OCI-LY7 (cell line): ENCODE measurements around the gene ENOX2. TPM values are rescaled to one million over a fixed set of nuclear protein-coding genes. Genes with fewer than 3 reads are reported as not detected.
"Not testable (repeated sequence)": the region's sequence is repeated elsewhere in the genome, so short reads cannot be mapped to it uniquely, and the experiment has no call there.

Experiments
- BruUV-seq: library from RNA; stranded (reverse); fragments of 400-500 nt; replicated peaks from 2 replicates; lab custom pipeline; 2021; lab: Mats Ljungman, UMichigan
- CTCF ChIA-PET: fragments of 300-600 bp; sonication (Branson Sonifier 250); formaldehyde crosslinking; loops from one replicate; lab custom pipeline; 2022; ENCODE audit warnings: antibody characterized with exemption; ENCODE audit not compliant: unreplicated experiment; lab: Charles Lee
- POLR2A ChIA-PET: fragments of 300-600 bp; sonication (Branson Sonifier 250); formaldehyde crosslinking; loops from one replicate; lab custom pipeline; 2022; ENCODE audit warnings: antibody characterized with exemption; lab: Charles Lee
- DNase-seq: peaks from one replicate; pipeline ENCODE4 v3.0.0-alpha.2; 2015; ENCODE audit warnings: low spot score
- H2AFZ ChIP-seq: fragments of 200-600 bp; sonication (generic), shearing (Covaris generic); 2 replicates; pipeline ENCODE4 v1.6.1; 2014; ENCODE audit warnings: mild to moderate bottlenecking, antibody characterized with exemption, low read length, moderate library complexity
- H3K27ac ChIP-seq: fragments of 200-600 bp; sonication (generic); 2 replicates; pipeline ENCODE4 v1.5.1; 2014; ENCODE audit warnings: mixed run types, low read depth, mild to moderate bottlenecking, moderate library complexity, low read length, inconsistent platforms; ENCODE audit not compliant: poor library complexity, severe bottlenecking
- H3K36me3 ChIP-seq: fragments of 200-600 bp; sonication (generic); 2 replicates; pipeline ENCODE4 v1.6.1; 2014; ENCODE audit warnings: mild to moderate bottlenecking, antibody characterized with exemption, low read length, moderate library complexity, mixed read lengths; ENCODE audit not compliant: insufficient read depth
- H3K4me1 ChIP-seq: fragments of 200-600 bp; sonication (generic); 2 replicates; pipeline ENCODE4 v1.5.1; 2014; ENCODE audit warnings: mild to moderate bottlenecking, low read length; ENCODE audit not compliant: insufficient read depth, poor library complexity, severe bottlenecking
- H3K4me2 ChIP-seq: fragments of 200-600 bp; sonication (generic); 2 replicates; pipeline ENCODE4 v1.6.1; 2014; ENCODE audit warnings: mild to moderate bottlenecking, low read length
- H3K4me3 ChIP-seq: fragments of 200-600 bp; sonication (generic); 2 replicates; pipeline ENCODE4 v1.5.1; 2014; ENCODE audit warnings: mild to moderate bottlenecking, low read depth, low read length; ENCODE audit not compliant: poor library complexity, severe bottlenecking
- H3K79me2 ChIP-seq: fragments of 200-600 bp; sonication (generic); 2 replicates; pipeline ENCODE4 v1.6.1; 2016; ENCODE audit warnings: low read depth, mild to moderate bottlenecking, low read length, moderate library complexity, mixed read lengths; ENCODE audit not compliant: insufficient read depth
- H3K9me2 ChIP-seq: fragments of 200-600 bp; sonication (generic); 2 replicates; pipeline ENCODE4 v1.6.1; 2016; ENCODE audit warnings: mild to moderate bottlenecking, low read length, mixed read lengths; ENCODE audit not compliant: insufficient read depth
- H3K9me3 ChIP-seq: fragments of 200-600 bp; sonication (generic); 2 replicates; pipeline ENCODE4 v1.6.1; 2014; ENCODE audit warnings: mild to moderate bottlenecking, mixed run types, low read length, mixed read lengths
- H4K20me1 ChIP-seq: fragments of 200-600 bp; sonication (generic); 2 replicates; pipeline ENCODE4 v1.6.1; 2014; ENCODE audit warnings: mild to moderate bottlenecking, antibody characterized with exemption, low read length, moderate library complexity, mixed read lengths; ENCODE audit not compliant: insufficient read depth
- EZH2phosphoT487 ChIP-seq: fragments of 200-600 bp; sonication (generic); IDR thresholded peaks from 2 replicates; pipeline ENCODE4 v1.6.1; 2018; ENCODE audit warnings: low read depth, borderline replicate concordance, mild to moderate bottlenecking, mixed run types, antibody characterized with exemption, low read length, moderate library complexity, mixed read lengths
- intact Hi-C: fragments of 100-400 bp; cut with micrococcal nuclease; formaldehyde crosslinking; loops from one replicate; pipeline ENCODE4 v1.10.0; 2022; ENCODE audit not compliant: unreplicated experiment
- total RNA-seq, 2 experiments: library from RNA; depleted of rRNA in 1 of 2; stranded (reverse); fragments of >200 nt in 1 of 2; shearing (Covaris generic) in 1 of 2; gene quantifications; 2 replicates each; pipeline ENCODE4 v1.2.3, GENCODE V29; 2014 to 2022
- TF ChIP-seq, protein P1 (sequence below): fragments of 200-600 bp; sonication (generic); conservative IDR thresholded peaks from 2 replicates; pipeline ENCODE4 v1.5.1; 2014; ENCODE audit warnings: mild to moderate bottlenecking, antibody characterized with exemption, low read length, moderate library complexity, mixed read lengths

Gene ENOX2
- total RNA-seq, 2 experiments from 2014 or later: 5.0 to 11.9 TPM

DNA sequence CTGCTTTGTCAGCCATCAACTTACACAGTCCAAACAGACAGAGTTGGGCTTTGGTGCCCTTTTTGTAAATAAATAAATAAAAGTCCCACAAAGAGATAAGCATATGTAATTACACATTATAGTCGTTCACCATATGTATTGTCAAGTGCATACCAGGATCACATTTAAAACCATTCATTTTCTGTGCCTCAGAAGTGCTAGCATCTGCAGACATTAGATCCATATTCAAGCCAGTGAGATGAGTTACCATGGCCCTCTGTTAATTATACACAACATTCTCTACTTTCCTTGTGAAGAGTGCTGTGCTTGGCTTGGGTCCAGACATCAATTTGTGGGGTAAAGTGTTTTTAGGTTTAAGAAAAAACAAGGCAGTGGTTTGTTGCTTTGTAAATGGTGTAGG is 76.8 kb downstream of the ENOX2 start:
- BruUV-seq: no TSS peak
- no peak overlapping the region for H2AFZ ChIP-seq
- CTCF ChIA-PET: no interaction called here
- H3K27ac ChIP-seq: no peak overlapping the region
- no peaks in the 10 kb centered on the region for H3K9me3 ChIP-seq
- H3K4me1 ChIP-seq: no peaks in the 10 kb centered on the region
- no peak for TF ChIP-seq EZH2phosphoT487
- TF ChIP-seq, protein P1, sequence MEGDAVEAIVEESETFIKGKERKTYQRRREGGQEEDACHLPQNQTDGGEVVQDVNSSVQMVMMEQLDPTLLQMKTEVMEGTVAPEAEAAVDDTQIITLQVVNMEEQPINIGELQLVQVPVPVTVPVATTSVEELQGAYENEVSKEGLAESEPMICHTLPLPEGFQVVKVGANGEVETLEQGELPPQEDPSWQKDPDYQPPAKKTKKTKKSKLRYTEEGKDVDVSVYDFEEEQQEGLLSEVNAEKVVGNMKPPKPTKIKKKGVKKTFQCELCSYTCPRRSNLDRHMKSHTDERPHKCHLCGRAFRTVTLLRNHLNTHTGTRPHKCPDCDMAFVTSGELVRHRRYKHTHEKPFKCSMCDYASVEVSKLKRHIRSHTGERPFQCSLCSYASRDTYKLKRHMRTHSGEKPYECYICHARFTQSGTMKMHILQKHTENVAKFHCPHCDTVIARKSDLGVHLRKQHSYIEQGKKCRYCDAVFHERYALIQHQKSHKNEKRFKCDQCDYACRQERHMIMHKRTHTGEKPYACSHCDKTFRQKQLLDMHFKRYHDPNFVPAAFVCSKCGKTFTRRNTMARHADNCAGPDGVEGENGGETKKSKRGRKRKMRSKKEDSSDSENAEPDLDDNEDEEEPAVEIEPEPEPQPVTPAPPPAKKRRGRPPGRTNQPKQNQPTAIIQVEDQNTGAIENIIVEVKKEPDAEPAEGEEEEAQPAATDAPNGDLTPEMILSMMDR: no peak
- H4K20me1 ChIP-seq: no peaks in the 10 kb centered on the region
- no peak for DNase-seq
- no peak overlapping the region for H3K4me3 ChIP-seq
- no peak overlapping the region for H3K4me2 ChIP-seq
- H3K79me2 ChIP-seq: no peaks in the 10 kb centered on the region
- POLR2A ChIA-PET: no interaction called here
- H3K9me2 ChIP-seq: no peaks in the 10 kb centered on the region
- intact Hi-C loops: no loop called here
- no peaks in the 10 kb centered on the region for H3K36me3 ChIP-seq

DNA sequence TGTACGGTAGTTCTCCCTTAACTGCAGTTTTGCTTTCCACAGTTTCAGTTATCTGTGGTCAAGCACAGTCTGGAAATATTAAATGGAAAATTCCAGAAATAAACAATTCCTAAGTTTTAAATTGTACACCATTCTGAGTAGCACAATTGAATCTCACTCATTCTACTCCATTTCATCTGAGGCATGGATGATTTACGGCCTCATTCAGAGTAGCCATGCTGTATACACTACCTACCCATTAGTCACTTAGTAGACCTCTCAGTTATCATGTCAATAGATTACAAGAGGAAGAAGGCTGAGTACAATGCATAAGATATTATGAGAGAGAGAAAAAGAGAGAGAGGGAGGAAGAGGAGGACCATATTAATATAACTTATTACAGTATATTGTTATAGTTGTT is 77.5 kb downstream of the ENOX2 start:
- ChIA-PET POLR2A (no interaction called here), CTCF (no interaction called here)
- no peaks in the 10 kb centered on the region for H3K9me2 ChIP-seq
- no peak overlapping the region for H2AFZ ChIP-seq
- H3K79me2 ChIP-seq: no peaks in the 10 kb centered on the region
- no peak for TF ChIP-seq EZH2phosphoT487
- TF ChIP-seq, protein P1: no peak
- intact Hi-C loops: no loop called here
- H3K4me1 ChIP-seq: no peaks in the 10 kb centered on the region
- H3K27ac ChIP-seq: no peak overlapping the region
- no peaks in the 10 kb centered on the region for H4K20me1 ChIP-seq
- no peak for DNase-seq
- no peak overlapping the region for H3K4me2 ChIP-seq
- H3K36me3 ChIP-seq: no peaks in the 10 kb centered on the region
- H3K9me3 ChIP-seq: no peaks in the 10 kb centered on the region
- no peak overlapping the region for H3K4me3 ChIP-seq
- no TSS peak for BruUV-seq

DNA sequence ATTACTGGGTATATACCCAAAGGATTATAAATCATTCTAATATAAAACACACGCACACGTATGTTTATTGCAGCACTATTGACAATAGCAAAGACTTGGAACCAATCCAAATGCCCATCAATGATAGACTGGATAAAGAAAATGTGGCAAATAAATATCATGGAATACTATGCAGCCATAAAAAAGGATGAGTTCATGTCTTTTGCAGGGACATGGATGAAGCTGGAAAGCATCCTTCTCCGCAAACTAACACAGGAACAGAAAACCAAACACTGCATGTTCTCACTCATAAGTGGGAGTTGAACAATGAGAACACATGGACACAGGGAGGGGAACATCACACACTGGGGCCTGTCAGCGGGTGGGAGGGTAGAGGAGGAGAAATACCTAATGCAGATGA is 83.6 kb downstream of the ENOX2 start:
- intact Hi-C loops, H3K27ac ChIP-seq, DNase-seq, CTCF ChIA-PET, H3K79me2 ChIP-seq, H3K9me2 ChIP-seq, H3K9me3 ChIP-seq, POLR2A ChIA-PET, H3K36me3 ChIP-seq, BruUV-seq, H3K4me2 ChIP-seq, H2AFZ ChIP-seq, H4K20me1 ChIP-seq, H3K4me1 ChIP-seq, H3K4me3 ChIP-seq: not testable (repeated sequence)

DNA sequence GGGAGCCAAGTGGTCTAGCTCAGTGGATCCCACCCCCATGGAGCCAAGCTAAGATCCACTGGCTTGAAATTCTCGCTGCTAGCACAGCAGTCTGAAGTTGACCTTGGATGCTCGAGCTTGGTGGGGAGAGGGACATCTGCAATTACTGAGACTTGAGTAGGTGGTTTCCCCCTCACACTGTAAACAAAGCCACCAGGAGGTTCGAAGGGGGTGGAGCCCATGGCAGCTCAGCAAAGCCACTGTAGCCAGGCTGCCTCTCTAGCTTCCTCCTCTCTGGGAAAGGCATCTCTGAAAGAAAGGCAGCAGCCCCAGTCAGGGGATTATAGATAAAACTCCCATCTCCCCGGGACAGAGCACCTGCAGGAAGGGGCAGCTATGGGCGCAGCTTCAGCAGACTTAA is 89.1 kb downstream of the ENOX2 start:
- H3K4me2 ChIP-seq, H3K36me3 ChIP-seq, H3K9me3 ChIP-seq, CTCF ChIA-PET, POLR2A ChIA-PET, H4K20me1 ChIP-seq, H3K9me2 ChIP-seq, H3K27ac ChIP-seq, H2AFZ ChIP-seq, intact Hi-C loops, H3K79me2 ChIP-seq, H3K4me1 ChIP-seq, H3K4me3 ChIP-seq, DNase-seq, BruUV-seq: not testable (repeated sequence)
